ENCODE measurements around the gene GJA3.

GJA3 gene

GRCh38 chr13:20102525-20103180 lies 58.2 kb downstream of the GJA3 start:
- in situ Hi-C loops (cut with HindIII; ENCODE audit: low sequenced_read_pairs) = no loop called here

DNA sequence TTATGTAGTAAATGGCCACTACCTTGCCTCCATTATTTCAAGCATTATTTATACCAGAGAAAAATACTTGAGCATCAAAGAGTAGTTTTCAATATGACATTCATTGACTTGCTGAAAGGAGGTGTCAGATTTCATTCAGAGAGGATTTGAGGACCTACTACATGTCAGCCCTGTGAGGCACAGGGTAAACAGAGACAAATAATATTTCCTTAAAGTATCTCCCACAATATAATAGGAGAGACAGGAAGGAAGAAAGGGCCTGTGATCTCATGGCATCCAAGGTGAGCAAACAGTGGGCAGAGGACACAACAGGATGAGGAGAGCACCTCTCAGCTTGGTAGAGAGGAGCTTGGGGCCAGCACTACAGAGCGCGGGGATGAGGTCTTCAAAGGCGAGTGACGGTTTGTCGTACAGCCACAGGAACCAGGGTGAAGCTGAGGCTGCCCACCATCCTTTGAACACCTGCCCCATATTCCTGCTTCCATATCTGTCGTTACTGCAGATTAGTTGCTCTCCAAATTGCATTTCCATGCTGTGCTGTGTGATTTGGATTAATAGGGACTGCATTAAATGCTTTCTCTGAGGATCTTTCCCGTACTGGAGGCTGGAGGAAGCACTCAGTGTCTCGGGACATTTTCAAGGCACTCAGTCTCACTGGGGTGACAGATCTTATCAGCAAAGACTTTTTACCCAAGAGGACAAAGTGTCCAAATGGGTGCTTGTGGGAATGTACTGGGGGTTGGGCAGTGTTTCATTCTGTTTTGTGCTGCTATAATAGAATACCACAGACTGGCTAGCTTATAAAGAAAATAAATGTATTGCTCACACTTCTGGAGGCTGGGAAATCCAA lies 59.2 kb downstream of the GJA3 start:
- in situ Hi-C loops (cut with HindIII; ENCODE audit: low sequenced_read_pairs) = no loop called here

GRCh38 chr13:20099319-20099718 lies 61.5 kb downstream of the GJA3 start:
- in situ Hi-C loops (cut with HindIII; ENCODE audit: low sequenced_read_pairs) = loop anchor here (5.0 kb wide), 2 partner anchors 38 to 93 kb away; partner anchors contain the start of gene GJB2

- in situ Hi-C loops (cut with HindIII; ENCODE audit: low sequenced_read_pairs) = no loop called here
Observed at GRCh38 chr13:20093951-20094350, 66.9 kb downstream of the GJA3 start.

GRCh38 chr13:20090349-20090748 lies 70.5 kb downstream of the GJA3 start:
- in situ Hi-C loops (cut with HindIII; ENCODE audit: low sequenced_read_pairs) = no loop called here

Data from endothelial cell of hepatic sinusoid (primary cell).